Measurements from ENCODE around the gene PRR19.

The PRR19 gene

GRCh38 chr19:42281146-42281826 is 20.6 kb upstream of the PRR19 start:
- TF ChIP-seq CTCF (conservative IDR thresholded peaks at IDR 0.05; ENCODE audit: control insufficient read depth, insufficient read depth, low read depth, low read length), result no peak
- peak; percentile 31 for DNase-seq (ENCODE audit: low read depth)

GRCh38 chr19:42281827-42282762 is 19.8 kb upstream of the PRR19 start:
- no peak overlapping the region for H3K4me3 ChIP-seq (ENCODE audit: control insufficient read depth, low read depth, low read length)
- no peak for TF ChIP-seq CTCF (conservative IDR thresholded peaks at IDR 0.05; ENCODE audit: control insufficient read depth, insufficient read depth, low read depth, low read length)

More at GRCh38 chr19:42281146-42281826, 20.6 kb upstream of the PRR19 start:
- H3K4me3 ChIP-seq (ENCODE audit: control insufficient read depth, low read depth, low read length), result peak overlapping the region; percentile 75

DNA sequence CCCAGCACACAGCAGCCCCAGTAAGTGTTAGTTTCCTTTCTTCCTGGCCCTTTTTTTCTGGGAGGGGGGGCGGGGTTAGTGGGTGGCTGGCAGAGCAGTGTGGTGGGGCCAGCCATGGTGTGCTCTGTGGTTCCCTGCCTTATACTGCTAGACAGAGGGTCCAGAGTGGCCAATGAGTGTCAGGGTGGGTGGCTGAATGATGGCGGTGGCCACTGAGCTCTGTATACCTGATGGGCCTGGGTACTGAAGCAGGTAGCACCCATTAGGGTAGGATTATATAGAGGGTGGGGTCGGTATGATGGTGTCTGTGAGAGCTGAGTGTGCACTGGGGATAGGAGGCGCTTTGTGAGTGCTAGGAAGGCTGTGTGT is 19.1 kb upstream of the PRR19 start:
- DNase-seq (ENCODE audit: low read depth), result no peak
- no peak overlapping the region for H3K4me3 ChIP-seq (ENCODE audit: control insufficient read depth, low read depth, low read length)
- TF ChIP-seq CTCF (conservative IDR thresholded peaks at IDR 0.05; ENCODE audit: control insufficient read depth, insufficient read depth, low read depth, low read length), result no peak

More at GRCh38 chr19:42281827-42282762, 19.8 kb upstream of the PRR19 start:
- DNase-seq (ENCODE audit: low read depth), result peak; percentile 50

GRCh38 chr19:42283188-42284065 is 18.5 kb upstream of the PRR19 start:
- peak overlapping the region; percentile 22 for H3K4me3 ChIP-seq (ENCODE audit: control insufficient read depth, low read depth, low read length)
- TF ChIP-seq CTCF (conservative IDR thresholded peaks at IDR 0.05; ENCODE audit: control insufficient read depth, insufficient read depth, low read depth, low read length), result no peak
- peak; percentile 82 for DNase-seq (ENCODE audit: low read depth)

- TF ChIP-seq CTCF (conservative IDR thresholded peaks at IDR 0.05; ENCODE audit: control insufficient read depth, insufficient read depth, low read depth, low read length), result no peak
- DNase-seq (ENCODE audit: low read depth), result peak; percentile 65
- no peak overlapping the region for H3K4me3 ChIP-seq (ENCODE audit: control insufficient read depth, low read depth, low read length)
Measured at GRCh38 chr19:42284066-42284501, 17.8 kb upstream of the PRR19 start.
